Cardiac septum (tissue), 1 donor: ENCODE data around the gene DNAJC24. TPM values are rescaled to one million over a fixed set of nuclear protein-coding genes. Genes with fewer than 3 reads are reported as not detected.
"Not testable (repeated sequence)": the region's sequence is repeated elsewhere in the genome, so short reads cannot be mapped to it uniquely, and the experiment has no call there.

ENCODE experiments used
- DNase-seq: peaks from one replicate; pipeline ENCODE4 v3.0.0-alpha.2; 2020; ENCODE audit warnings: low spot score
- intact Hi-C: fragments of 100-400 bp; cut with DNase I; formaldehyde crosslinking; loops from one replicate; pipeline ENCODE4 v1.14.0; 2022
- long read RNA-seq: library from polyadenylated mRNA; unstranded; transcript quantifications from one replicate; pipeline ENCODE4 v2.0.0, GENCODE V29; 2021
- total RNA-seq: library from RNA; stranded (reverse); fragmentation: NEBNext Ultra II Directional; extraction: Animal tissue kit (Norgen Biotek cat#: 25700); gene quantifications from one replicate; pipeline ENCODE4 v1.2.1, GENCODE V29; 2021
- donor health status: DM: no; HTN: no; CAD: no.

The DNAJC24 gene, protein sequence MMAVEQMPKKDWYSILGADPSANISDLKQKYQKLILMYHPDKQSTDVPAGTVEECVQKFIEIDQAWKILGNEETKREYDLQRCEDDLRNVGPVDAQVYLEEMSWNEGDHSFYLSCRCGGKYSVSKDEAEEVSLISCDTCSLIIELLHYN
- total RNA-seq, result 12.6 TPM
- long read RNA-seq, partial matches to known transcripts, result 2 of 6 reads
- long read RNA-seq, other reads (novel, unspliced or antisense), result 0 of 6 reads

- DNase-seq, result peak; percentile 95
- intact Hi-C loops, result no loop called here
These were observed at the start of gene DNAJC24, which contains the start of gene DCDC1 for GRCh38 chr11:31369348-31370329. Gene DNAJC24 (plus strand): TSS chr11:31369860. CDS start chr11:31370749, 889 bp downstream. Gene DCDC1 (minus strand): TSS chr11:31369739. CDS start chr11:31328280, 41,459 bp downstream.

- intact Hi-C loops, DNase-seq: not testable (repeated sequence)
These were observed 48.2 kb upstream of the DNAJC24 start for GRCh38 chr11:31321494-31321893.

GRCh38 chr11:31323145-31323544 is 46.5 kb upstream of the DNAJC24 start:
- no peak for DNase-seq
- intact Hi-C loops, result no loop called here

DNA sequence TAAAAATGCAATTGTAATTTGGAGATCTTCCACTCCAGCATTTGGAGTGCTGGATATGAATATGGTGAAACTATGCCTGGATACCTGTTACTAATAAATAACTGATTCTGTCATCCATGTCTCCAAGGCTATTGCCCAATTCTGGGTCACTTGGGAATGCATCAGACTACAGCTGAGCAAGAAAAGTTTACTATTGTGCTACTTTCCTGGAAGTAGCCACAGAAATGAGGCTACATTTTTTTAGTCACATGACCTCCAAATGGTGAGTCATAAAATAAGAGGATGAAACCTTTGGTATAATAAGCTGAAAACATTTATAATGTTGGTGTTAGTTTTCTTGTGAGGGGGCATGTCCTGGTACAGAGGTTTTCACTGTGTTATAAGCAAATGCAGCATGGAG is 44.5 kb upstream of the DNAJC24 start:
- intact Hi-C loops, result no loop called here
- DNase-seq, result no peak

DNA sequence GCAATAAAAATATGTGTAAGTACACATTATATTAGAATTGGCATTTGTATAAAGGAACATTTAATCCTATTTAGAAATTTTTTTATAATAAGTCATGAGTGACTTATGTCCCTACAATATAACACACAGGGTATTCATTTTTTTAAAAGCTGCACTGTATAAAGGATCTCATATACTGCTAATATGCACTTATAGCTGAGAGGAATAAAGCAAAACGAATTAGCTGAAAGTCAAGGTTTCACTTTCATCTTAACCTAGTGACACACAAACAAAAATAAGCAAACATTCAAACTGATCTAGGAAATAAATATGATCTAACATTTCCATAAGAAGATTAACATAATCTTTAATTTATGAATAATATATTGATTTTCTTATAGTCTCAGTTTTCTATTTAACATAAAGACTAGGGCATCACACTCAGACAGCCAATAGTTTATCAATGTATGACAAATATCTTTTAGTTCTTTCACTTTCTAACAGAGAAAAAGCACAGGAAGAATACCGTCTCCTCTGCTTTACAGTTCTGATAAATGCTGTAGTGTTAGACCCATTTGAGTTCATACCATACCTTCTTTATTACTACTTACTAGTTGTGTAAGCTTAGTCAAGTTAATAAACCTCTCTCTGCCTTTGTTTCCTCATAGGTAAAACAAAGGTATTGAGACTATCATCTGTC is 43.1 kb upstream of the DNAJC24 start:
- DNase-seq, result no peak
- intact Hi-C loops, result no loop called here

DNA sequence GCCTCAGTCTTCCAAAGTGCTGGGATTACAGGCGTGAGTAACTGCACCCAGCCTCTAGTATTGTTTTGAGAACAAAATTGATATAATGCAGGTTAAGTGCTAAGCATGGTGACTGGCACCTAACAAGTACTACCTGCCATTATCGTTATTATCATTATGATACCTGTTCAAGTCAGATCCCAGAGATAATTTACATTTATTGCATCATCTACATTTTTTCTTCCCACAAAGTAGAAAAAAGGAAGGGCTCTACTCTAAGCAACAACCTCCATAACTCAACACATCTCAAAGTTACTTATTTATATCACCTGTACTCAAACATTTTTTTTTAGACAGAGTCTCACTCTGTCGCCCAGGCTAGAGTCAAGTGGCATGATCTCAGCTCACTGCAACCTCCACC is 42.2 kb upstream of the DNAJC24 start:
- intact Hi-C loops, result no loop called here
- no peak for DNase-seq

DNA sequence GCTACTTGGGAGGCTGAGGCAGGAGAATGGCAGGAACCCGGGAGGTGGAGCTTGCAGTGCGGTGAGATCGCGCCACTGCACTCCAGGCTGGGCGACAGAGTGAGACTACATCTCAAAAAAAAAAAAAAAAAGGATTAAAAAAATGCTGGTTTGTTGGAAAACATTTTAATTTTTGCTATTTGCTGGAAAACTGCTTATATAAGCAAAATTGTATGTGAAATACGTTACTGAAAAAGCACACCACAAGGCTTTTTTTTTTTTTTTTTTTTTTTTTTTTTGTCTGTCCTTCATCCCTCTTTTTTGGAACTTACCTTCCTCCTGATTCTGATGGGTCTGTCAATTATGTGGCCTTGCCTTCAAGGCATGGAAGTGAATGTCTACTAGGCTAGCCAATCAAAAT is 41.0 kb upstream of the DNAJC24 start:
- no peak for DNase-seq
- intact Hi-C loops, result no loop called here

GRCh38 chr11:31337806-31338205 is 31.9 kb upstream of the DNAJC24 start:
- intact Hi-C loops, result no loop called here

DNA sequence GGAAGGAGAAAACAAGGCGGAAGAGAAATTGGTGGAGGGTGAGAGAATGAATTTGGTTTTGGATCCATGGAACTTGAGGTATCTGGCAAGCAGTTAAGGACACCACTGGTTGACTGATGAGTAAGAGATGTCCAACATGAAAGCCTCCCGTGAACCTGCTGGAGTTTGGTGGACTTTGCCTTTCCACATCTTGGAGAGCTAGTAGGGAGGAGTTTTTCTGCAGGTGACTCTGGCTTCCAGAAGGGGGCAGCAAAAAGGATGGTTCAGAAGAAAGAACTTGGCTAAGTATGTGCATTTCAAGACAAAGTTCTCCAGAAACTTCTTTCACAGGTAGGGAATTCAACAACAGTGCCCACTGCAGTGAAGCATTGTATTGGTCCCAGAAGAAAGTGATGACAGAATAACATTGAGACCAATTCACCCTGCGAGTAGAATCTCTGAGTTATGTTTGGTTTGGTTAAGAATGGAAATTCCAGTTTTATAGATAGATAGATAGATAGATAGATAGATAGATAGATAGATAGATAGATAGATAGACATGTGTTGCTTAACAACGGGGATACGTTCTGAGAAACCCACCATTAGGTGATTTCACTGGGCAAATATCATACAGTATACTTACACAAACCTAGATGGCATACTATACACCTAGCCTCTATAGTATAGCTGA is 28.6 kb upstream of the DNAJC24 start:
- intact Hi-C loops, result no loop called here
- no peak for DNase-seq

More at GRCh38 chr11:31337806-31338205, 31.9 kb upstream of the DNAJC24 start:
- DNase-seq, result no peak

GRCh38 chr11:31351168-31351567 is 18.5 kb upstream of the DNAJC24 start:
- DNase-seq, result no peak
- intact Hi-C loops, result no loop called here

DNA sequence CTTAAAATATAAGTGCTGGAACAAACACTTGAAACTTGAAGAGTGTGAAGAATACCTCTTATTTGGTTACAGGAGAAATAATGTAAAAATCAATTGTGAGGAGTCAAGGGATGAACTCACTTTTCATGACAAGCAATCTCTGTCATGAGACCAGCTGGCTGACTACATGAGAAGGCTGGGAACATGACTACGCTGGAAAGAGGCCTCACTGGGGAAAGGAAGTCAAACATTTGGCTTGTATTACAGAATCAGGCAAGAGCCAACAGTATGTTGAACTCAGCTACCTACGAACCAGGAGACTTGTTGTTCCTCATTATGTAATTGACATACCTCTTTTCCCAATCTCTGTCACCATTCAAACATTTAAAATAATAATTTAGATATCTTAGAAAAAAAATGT is 14.5 kb upstream of the DNAJC24 start:
- intact Hi-C loops, result no loop called here

GRCh38 chr11:31355817-31356216 is 13.8 kb upstream of the DNAJC24 start:
- intact Hi-C loops, result no loop called here

More for the DNA sequence above, 14.5 kb upstream of the DNAJC24 start:
- DNase-seq, result no peak

GRCh38 chr11:31361743-31362142 is 7.9 kb upstream of the DNAJC24 start:
- intact Hi-C loops, result no loop called here
- DNase-seq, result no peak

More at GRCh38 chr11:31355817-31356216, 13.8 kb upstream of the DNAJC24 start:
- no peak for DNase-seq

- intact Hi-C loops, result no loop called here
- no peak for DNase-seq
These were observed 2.9 kb upstream of the DNAJC24 start for GRCh38 chr11:31366795-31367194.

DNA sequence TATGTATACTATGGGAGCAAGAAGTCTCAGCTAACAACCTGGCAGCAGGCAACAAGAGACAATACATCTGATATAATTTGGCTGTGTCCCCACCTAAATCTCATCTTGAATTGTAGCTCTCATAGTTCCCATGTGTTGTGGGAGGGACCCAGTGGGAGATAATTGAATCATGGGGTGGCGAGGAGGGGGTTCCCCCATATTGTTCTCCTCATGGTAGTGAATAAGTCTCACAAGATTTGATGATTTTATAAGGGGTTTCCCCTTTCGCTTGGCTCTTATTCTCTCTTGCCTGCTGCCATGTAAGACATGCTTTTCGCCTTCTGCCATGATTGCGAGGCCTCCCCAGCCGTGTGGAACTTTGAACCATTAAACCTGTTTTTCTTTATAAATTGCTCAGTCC is 6.2 kb downstream of the DNAJC24 start:
- DNase-seq, result no peak
- intact Hi-C loops, result no loop called here

DNA sequence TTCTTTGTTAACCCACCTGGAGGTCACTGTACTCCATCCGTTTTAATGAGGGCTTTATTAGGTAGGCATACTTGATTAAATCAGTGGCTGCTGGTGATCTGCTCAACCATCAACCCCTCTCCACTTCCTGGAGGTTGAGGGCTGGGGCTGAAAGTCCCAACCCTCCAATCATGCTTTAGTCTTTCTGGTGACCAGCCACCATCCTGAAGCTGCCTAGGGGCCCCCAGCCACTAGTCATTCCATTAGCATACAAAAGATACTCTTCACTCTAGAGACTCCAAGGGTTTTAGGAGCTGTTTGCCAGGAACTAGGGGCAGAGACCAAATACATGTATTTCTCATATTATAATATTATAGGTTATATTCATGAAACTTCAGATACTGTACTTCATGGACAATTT is 13.5 kb downstream of the DNAJC24 start:
- no peak for DNase-seq
- intact Hi-C loops, result no loop called here

DNA sequence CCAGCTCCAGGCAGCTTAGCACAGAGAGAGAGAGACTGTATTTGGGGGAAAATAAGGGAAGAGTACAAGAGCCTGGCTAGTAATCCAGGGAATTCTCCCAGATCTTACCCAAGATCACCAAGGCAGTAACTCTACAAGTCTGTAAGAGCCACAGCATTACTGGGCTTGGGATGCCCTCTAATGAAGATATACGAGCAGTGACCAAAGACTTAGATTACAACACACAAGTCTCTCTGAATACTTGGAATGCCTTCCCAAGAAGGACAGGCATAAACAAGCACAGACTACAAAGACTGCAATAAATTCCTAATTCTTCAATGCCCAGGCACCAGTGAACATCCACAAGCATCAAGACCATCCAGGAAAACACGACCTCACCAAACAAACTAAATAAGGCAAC is 17.7 kb downstream of the DNAJC24 start:
- no peak for DNase-seq
- intact Hi-C loops, result no loop called here

DNA sequence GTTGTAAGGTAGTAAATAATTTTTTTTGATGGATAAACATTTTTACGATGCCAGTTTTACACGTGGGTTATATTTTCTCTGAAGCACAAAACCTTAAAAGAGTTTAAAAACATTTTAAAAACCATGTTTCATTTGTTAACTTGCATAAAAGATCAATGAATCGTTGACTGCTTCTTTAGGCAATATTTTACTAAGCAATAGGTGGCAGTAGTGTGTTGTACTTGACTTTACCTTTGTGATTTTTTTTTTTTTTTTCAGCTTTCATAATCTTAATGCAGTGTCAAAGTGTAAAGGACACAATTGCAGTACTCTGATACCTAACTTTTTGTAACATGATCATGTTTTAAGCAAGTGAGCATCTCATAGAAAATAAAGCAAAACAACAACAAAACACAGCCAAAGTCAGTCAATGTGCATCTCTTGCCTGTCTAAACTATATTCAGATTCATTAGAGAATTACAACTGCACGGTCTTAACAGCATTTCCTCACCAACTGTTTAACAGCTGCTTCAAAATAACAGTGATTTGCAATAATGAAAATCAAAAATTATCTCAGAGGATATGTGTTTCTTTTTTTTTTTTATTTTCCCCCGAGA is 27.7 kb downstream of the DNAJC24 start:
- no peak for DNase-seq
- intact Hi-C loops, result loop anchor here (5.0 kb wide), 2 partner anchors 475 to 560 kb away; no protein-coding TSS in a partner anchor

GRCh38 chr11:31404614-31405013 is 35.0 kb downstream of the DNAJC24 start:
- no peak for DNase-seq
- intact Hi-C loops, result no loop called here
